Mammary epithelial cell (primary cell): ENCODE measurements around the gene LRCH3.

Experiments used
- CTCF ChIP-seq, 2 donors: IDR thresholded peaks in 1 of 2; conservative IDR thresholded peaks in 1 of 2; 2 replicates each; pipeline ENCODE4 v1.5.1; 2011 to 2012; ENCODE audit warnings: inconsistent platforms in 2 of 2, low read length in 2 of 2, mild to moderate bottlenecking in 2 of 2, control low read depth in 1 of 2, low read depth in 1 of 2; ENCODE audit not compliant: insufficient read depth in 1 of 2; ENCODE audit errors: extremely low read depth in 1 of 2
- EZH2 ChIP-seq: IDR thresholded peaks from 2 replicates; pipeline ENCODE4 v1.6.1; 2012; ENCODE audit warnings: low read length, inconsistent platforms, borderline replicate concordance

GRCh38 chr3:197746209-197746608, 44.8 kb upstream of the LRCH3 start:
- TF ChIP-seq CTCF (conservative IDR thresholded peaks at IDR 0.05 in 1 of 2, IDR thresholded peaks at IDR 0.05 in 1 of 2; ENCODE audit: extremely low read depth in 1 of 2, insufficient read depth in 1 of 2, low read depth in 1 of 2, low read length in 2 of 2) (no peak), EZH2 (no peak)
